H1 (cell line): ENCODE measurements around the gene RUSF1. TPM values are rescaled to one million over a fixed set of nuclear protein-coding genes. Genes with fewer than 3 reads are reported as not detected.

ENCODE experiments used
- E2F6 ChIP-seq: IDR thresholded peaks from 2 replicates; pipeline ENCODE4 v1.6.1; 2012; ENCODE audit warnings: inconsistent platforms
- GTF2F1 ChIP-seq: IDR thresholded peaks from 2 replicates; pipeline ENCODE4 v1.6.1; 2012; ENCODE audit warnings: low read depth, low read length, improper control_type of control experiment, borderline replicate concordance
- HDAC2 ChIP-seq, 2 experiments: fragments of 300-600 bp in 1 of 2; sonication (generic) in 1 of 2; IDR thresholded peaks; 2 replicates each; pipeline ENCODE4 v1.6.1; 2011 to 2012; ENCODE audit warnings: low read depth in 2 of 2, low read length in 2 of 2, mild to moderate bottlenecking in 2 of 2, moderate library complexity in 2 of 2, borderline replicate concordance in 1 of 2, inconsistent platforms in 1 of 2
- KDM1A ChIP-seq: fragments of 200-600, 300-600 bp; sonication (generic); IDR thresholded peaks from 2 replicates; pipeline ENCODE4 v1.7.1; 2016; ENCODE audit warnings: mild to moderate bottlenecking, low read length, borderline replicate concordance
- KDM4A ChIP-seq: IDR thresholded peaks from one replicate; pipeline ENCODE4 v1.7.1; 2012; ENCODE audit warnings: low read depth, mild to moderate bottlenecking, moderate library complexity, low read length, inconsistent platforms; ENCODE audit not compliant: severe bottlenecking
- MAX ChIP-seq: IDR thresholded peaks from 2 replicates; pipeline ENCODE4 v1.6.1; 2012; ENCODE audit warnings: inconsistent platforms
- NANOG ChIP-seq: IDR thresholded peaks from 2 replicates; pipeline ENCODE4 v1.6.1; 2011; ENCODE audit warnings: low read length, low read depth, mild to moderate bottlenecking, inconsistent platforms; ENCODE audit not compliant: insufficient read depth, poor library complexity, severe bottlenecking
- PHF8 ChIP-seq: fragments of 200-600 bp; sonication (generic); conservative IDR thresholded peaks from 2 replicates; pipeline ENCODE4 v1.7.1; 2012; ENCODE audit warnings: low read depth, mild to moderate bottlenecking, inconsistent platforms, low read length, moderate library complexity
- POLR2AphosphoS5 ChIP-seq: IDR thresholded peaks from 2 replicates; pipeline ENCODE4 v1.6.1; 2011; ENCODE audit warnings: low read depth, low read length
- RBBP5 ChIP-seq: IDR thresholded peaks from 2 replicates; pipeline ENCODE4 v1.7.1; 2012; ENCODE audit warnings: low read depth, mild to moderate bottlenecking, inconsistent platforms, low read length, moderate library complexity, borderline replicate concordance
- RFX5 ChIP-seq: IDR thresholded peaks from 2 replicates; pipeline ENCODE4 v1.6.1; 2011; ENCODE audit warnings: low read depth, low read length, improper control_type of control experiment, borderline replicate concordance
- RNF2 ChIP-seq: fragments of 200-900, 300-1000 bp; sonication (generic); IDR thresholded peaks from 2 replicates; pipeline ENCODE4 v1.7.1; 2016; ENCODE audit warnings: borderline replicate concordance, low read depth, mild to moderate bottlenecking, antibody characterized with exemption, low read length; ENCODE audit not compliant: poor library complexity, severe bottlenecking; ENCODE audit errors: missing control alignments
- SIX5 ChIP-seq: IDR thresholded peaks from 2 replicates; pipeline ENCODE4 v1.6.1; 2011; ENCODE audit warnings: mild to moderate bottlenecking, low read depth, low read length
- SP4 ChIP-seq: IDR thresholded peaks from 2 replicates; pipeline ENCODE4 v1.6.1; 2012; ENCODE audit warnings: low read length, inconsistent platforms
- USF2 ChIP-seq: IDR thresholded peaks from 2 replicates; pipeline ENCODE4 v1.6.1; 2011; ENCODE audit warnings: low read length, improper control_type of control experiment
- polyA plus RNA-seq, 7 experiments: library from polyadenylated mRNA; depleted of rRNA in 3 of 7; stranded (reverse) in 5 of 7; unstranded in 2 of 7; fragments of >200 nt in 5 of 7; fragments of 200-250 nt in 2 of 7; gene quantifications; 1 replicate in 5 of 7; 2 replicates in 1 of 7; 4 replicates in 1 of 7; pipeline versions ENCODE4 v1.2.1 to v1.2.3, GENCODE V29; 2011 to 2013; ENCODE audit warnings: missing spikeins in 2 of 7, mixed read lengths in 2 of 7
- total RNA-seq: library from RNA; stranded (reverse); fragmentation: NEBNext Ultra II Directional; extraction: Animal tissue kit (Norgen Biotek cat#: 25700); gene quantifications from 2 replicates; pipeline ENCODE4 v1.2.1, GENCODE V29; 2021

The RUSF1 gene
- total and polyA plus RNA-seq, 2 of the 8 experiments (the other 6 are each of a cell fraction or from before 2014, with no cell fraction given) = 22.5 to 33.7 TPM

- TF ChIP-seq RNF2 (no peak), RFX5 (no peak), USF2 (no peak), RBBP5 (peak; percentile 33; the same call in 1 of the 2 replicates), GTF2F1 (no peak), E2F6 (no peak; the same call in 1 of the 2 replicates), HDAC2 (IDR thresholded peaks at IDR 0.05; ENCODE audit: borderline replicate concordance in 1 of 2, low read depth in 2 of 2, low read length in 2 of 2) (0 out of 4 replicates have a peak, but pooled peaks of 1 of the 2 experiments have one; percentile 28), MAX (peak; percentile 39), SP4 (no peak), KDM4A (peak; percentile 93), POLR2AphosphoS5 (peak; percentile 60; the same call in 1 of the 2 replicates), SIX5 (no peak), PHF8 (no peak; the same call in 1 of the 2 replicates), NANOG (no peak), KDM1A (no peak)
These were observed 20.3 kb downstream of the RUSF1 start (continued) for GRCh38 chr16:31487720-31488467.
